HG03159 (cell line): Measurements from ENCODE around the gene PAFAH2.

Source experiments
- ATAC-seq: cut with Tn5 transposase; IDR thresholded peaks from one replicate; pipeline ENCODE4 v1.9.1; 2021; ENCODE audit warnings: mild to moderate bottlenecking, moderate library complexity; ENCODE audit not compliant: unreplicated experiment

Gene PAFAH2

DNA sequence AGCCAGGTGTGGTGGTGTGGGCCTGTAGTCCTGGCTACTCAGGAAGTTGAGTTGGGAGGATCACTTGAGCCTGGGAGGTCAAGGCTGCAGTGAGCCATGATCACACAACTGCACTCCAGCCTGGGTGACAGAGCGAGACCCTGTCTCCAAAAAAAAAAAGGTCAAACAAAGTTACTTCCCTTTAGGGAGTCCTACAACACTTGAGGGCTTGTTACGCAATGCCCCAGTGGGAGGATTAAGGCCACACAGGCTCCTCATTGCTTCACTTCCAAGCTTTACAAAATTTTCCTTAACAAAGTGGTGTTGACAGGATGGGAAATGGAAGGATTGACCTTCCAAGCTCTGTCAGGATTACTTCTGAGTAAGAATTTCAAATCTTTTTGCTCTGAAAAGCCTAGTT lies 17.5 kb upstream of the PAFAH2 start:
- no peak for ATAC-seq

GRCh38 chr1:26014179-26014578 lies 16.3 kb upstream of the PAFAH2 start:
- ATAC-seq = no peak

DNA sequence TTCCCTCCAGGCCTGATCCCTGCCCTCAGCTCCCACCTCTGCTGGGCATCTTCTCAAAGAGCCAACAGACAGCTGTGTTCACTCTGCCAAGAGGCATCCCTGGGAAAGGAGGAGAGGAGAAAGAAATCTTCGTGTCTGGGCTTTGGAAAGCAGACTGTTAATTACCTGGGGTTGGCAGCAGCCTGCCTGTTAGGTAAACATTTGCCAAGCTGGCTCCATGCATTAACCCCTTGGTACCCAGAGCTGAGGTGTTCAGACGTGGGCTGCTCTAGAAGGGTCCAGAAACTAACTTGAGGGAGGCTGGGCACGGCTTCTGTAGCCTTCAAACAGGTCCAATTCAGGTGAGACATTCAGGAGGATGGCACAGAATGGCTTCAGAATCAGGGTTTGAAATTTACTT lies 15.0 kb upstream of the PAFAH2 start:
- no peak for ATAC-seq

DNA sequence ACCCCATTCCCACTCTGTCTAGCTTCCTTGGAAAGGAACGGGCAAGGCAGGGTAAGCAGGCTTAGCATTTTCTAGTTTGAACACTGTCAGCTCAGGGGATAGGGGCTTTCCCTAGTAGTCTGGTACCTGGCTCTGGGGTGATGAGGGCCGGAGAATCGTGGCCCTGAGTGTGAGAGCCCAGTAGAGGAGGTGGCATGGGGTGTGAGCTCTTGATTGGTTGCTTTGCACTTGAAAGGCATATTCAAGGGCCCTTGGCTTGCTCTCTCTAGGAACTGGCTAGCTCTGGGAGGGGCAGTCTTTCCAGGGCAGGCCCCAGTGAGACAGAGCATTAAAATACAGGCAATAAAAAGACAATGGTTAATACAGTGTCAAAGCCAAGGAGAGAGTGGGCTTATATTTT lies 13.0 kb upstream of the PAFAH2 start:
- ATAC-seq = no peak

DNA sequence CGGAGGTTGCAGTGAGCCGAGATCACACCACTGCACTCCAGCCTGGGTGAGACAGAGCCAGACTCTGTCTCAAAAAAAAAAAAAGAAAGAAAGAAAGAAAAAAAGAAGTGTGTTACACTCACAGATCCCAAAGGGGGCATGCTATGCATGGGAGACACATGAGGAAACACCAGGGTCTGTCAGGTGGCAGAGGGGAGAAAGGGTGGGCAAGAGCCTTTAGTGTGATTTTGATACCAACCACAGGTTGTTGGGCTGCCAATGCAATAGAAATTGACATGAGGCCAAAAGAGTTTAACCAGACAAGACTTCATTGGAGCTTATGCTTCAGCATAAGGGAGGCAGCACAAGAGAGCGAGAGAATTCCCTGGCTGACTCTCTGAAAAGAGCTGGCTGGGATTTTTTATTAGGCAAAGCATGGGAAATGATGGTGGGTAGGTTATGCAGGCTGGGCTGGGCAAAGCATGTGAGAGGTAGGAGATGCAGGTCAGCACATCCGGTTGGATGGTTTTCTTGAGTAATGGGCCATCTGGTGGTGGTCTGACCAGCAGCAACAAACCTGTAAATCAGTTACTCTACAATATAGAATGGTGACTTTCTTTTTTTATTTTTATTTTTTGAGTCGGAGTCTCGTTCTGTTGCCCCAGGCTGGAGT lies 12.1 kb upstream of the PAFAH2 start:
- ATAC-seq = no peak

- no peak for ATAC-seq
Observed at GRCh38 chr1:26006710-26007109, 8.8 kb upstream of the PAFAH2 start.

GRCh38 chr1:26005434-26006105 lies 7.7 kb upstream of the PAFAH2 start:
- no peak for ATAC-seq

DNA sequence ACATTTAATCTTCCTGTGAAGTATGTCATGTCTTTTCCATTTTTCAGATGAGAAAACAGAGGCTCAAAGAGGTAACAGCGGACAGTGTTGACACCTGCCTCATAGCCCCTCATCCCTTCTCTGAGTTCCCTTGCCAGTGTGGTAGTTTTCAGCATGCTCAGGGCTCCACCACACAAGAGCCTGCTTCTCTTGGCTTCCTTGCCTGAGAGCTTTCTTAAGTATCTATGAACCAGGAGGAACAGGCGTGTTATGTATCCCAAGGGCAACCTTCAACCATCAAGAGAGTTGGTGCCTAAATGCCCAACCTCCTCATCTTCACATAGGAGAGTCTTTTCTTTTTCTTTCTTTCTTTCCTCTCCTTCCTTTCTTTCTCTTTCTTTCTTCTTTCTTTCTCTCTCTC lies 5.9 kb upstream of the PAFAH2 start:
- ATAC-seq = no peak

DNA sequence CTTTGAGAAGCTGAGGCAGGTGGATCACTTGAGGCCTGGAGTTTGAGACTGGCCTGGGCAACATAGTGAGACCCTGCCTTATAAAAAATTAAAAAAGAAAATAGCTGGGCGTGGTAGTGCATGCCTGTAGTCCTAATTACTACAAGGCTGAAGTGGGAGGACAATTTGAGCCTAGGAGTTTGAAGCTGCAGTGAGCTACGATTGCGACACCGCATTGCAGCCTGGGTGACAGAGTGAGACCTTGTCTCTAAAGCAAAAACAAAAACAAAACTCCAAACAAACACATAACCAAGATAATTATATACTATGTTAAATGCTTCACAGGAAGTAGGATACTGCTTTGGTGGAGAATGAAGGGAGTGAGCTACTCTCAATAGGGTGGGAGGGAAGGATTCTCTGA lies 5.4 kb upstream of the PAFAH2 start:
- no peak for ATAC-seq

DNA sequence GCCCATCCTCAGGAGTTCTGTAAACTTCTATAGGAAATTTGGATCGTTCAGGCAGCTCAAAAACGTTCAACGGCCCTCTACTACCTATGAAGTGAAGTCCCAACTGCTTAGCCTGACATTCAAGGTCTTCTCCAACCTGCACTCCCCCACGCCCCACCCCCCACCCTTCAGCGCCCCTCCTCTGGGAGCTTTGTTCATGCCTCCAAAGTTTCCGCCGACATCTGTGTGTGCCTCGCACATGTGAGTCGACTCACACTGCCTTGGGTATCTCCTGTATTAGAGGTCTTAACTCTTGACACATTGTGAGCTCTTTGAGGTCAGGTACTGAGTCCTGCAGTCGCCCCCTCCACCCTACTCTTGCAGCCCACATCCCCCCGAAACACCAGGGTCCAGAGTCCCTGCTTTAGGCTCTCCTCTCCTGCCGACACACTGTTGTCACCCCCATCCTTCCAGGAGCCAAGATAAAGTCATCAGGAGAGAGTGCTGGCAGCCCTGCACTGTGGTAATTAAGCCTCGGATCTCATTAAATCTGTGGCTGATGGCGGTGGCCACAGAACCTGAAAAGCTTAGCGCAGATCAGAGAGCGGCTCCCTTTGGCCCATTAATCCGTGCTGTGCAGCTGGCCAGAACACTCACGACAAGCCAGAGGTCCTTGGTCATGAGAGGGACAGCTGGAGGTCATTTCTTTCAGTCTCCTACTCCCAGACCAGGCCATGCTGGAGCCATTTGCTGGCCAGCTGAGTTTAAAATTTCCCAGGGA lies 1.4 kb upstream of the PAFAH2 start:
- no peak for ATAC-seq

DNA sequence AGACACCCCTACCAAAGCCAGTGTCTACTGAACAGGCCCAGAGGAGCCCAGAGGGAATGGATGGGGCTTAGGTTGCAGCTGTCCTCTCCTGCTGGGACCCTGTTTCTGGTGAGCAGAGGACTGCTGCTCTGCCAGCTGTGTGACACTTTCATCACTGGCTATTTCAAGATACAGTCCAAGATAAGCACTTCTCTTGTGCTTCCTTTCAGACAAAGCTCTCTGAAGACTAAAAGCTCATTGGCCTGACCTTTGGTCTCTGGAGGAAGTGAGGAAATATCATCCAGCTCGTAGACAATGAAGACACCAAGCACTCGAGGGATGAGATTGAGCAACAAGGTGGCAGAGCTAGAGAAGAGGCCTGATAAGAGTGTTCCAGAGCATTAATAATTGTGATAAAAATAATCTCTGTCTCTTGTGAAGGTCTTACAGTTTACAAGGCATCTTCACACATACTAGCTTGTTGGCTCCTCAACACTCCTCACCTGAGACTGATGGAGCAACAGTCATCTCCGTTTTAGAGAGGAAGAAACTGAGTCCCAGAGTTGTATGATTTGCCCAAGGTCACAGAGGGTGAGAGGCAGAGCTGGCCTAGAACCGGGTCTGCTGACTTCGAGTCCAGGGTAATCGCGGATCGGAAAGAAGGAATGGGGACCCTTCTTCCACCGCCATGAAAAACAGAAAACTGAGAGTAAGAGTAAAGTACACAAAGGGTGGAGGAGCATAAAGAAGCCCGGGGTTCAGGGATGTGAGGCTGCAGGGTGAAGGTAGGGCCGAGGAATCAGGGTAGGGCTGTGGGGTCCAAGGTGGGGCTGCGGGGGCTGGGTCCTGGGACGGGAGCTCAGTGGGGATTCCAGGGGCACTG lies 666 bp downstream of the PAFAH2 start:
- peak; percentile 19 for ATAC-seq

- ATAC-seq = no peak
Observed at GRCh38 chr1:25994402-25995150, 3.3 kb downstream of the PAFAH2 start.

DNA sequence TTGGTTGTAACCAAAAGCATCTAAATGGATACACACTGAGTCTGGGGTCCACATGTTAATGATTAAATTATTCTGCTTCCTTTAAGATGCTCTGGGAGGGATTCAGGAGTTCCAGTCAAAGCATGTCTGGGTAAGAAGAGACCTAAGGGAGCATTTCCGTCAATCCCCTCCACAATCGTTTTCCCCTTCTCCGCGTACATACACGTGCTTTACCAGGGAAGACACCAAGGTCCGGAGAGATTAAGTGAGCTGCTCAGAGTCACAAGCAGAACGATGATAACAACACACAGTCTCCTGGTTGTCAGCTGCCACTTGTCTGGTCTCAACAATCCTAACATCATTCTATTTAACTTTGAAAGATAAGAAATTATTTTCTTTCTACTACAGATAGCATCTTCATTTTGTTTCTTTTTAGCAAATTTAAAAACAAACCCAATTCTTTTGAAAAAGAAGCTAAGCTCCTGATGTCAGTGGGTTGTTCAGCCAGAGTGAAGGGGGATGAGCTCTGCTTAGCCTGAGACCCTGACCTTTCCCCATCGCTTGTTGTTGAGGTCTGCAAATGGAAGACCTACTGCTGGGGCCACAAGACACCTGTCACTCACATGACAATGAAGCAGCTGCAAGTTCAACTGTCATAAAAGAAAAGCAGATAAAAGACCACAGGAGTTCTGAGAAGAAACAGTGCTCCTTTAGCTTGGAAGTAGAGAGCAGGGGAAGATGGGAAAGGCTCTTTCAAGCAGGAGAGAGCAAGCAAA lies 4.5 kb downstream of the PAFAH2 start:
- ATAC-seq = no peak

DNA sequence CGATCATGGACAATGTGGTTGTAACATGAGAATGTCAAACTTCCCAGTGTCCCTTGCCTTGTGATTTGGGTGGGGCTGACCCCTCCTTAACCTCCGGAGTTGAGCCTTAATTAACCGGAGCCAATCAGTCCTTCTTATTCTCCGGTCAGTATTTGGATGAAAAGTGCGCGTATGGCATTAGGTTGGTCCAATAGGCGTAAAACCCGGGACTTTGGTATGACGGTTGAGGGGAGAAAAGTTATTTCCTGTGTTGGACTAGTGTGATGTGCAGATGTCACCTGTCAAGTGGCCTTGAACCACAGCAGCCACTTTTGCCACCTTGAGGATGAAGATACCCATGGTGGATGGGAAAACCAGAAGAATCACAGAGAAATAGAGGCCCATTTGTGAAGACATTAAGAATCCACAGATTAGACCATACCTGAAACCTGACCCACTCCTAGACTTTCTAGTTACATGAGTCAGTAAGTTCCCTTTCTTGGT lies 5.1 kb downstream of the PAFAH2 start:
- no peak for ATAC-seq

DNA sequence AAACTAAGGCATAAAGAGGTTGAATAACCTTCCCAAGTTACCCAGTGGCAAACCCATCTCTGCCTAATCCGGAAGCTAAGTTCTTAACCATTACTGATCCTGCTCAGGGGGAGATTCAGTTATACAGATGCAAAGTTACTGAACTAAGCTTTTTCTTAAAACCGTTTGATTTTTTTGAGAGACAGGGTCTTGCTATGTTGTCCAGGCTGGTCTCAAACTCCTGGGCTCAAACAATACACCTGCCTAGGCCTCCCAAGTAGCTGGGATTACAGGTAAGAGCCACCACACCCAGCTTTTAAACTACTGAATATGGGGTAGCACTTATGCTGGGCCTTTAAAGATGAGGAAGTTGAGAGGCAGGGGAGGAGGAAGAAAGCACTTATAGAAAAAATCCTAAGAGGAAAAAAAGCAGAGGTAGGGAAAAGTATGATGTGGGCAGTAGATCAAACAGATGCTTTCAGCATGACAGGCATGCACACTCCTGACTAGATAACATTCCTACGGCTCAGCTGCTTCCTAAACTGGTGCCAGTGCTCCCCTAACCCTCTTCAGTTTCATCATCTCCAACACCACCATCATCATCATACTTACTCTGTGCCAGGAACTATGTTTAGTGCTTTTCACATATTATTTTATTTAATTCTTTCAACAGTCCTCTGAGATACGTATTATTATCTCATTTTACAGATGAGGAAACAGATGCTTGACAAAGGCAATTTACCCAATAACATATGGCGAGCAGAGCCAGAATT lies 5.8 kb downstream of the PAFAH2 start:
- no peak for ATAC-seq

DNA sequence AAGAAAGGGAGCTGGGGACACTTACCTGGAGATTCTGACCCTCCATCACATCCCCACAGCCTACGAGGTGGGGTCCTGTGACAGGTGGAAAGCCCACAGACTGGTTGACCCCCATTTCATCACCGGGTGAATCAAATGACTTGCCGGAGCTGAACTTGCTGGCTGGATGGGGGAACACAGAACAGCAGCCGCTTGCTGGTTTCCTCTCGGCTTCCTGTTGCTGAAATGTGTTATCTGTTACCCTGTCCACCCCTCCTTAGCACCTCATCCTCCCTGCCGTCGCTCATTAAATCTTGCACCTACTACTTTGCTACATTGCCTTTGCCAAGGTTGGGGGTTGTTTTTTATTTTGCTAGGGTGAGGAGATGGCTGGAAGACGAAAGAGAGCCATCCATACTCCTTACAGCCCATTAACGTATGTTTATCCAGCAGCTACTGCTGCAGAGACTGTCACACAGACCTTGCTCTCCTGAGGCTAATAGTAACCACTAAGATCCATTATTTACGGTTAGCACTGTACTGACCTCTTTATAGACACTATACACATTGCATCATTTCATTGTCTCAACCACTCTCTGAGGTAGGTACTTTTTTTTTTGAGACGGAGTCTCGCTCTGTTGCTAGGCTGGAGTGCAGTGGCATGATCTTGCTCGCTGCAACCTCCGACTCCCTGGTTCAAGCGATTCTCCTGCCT lies 7.0 kb downstream of the PAFAH2 start:
- no peak for ATAC-seq

DNA sequence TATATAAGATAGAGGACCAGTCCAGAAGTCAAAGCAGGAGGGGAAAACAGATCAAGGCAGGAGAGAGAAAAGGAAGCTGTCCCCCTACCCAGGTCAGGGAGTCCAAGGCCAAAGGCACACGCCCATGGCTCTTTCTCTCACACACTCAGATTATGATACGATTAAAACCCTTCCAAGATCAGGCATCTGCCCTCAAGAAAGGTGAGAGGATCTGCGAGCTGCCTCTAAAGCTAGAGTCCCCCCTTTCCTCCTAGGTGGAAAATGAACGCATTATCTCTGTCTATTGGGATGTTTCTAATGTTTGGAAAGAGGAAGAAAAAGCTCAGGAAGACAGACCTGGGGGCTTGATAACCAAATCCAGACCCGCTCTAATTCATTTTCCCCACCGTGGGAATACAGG lies 7.6 kb downstream of the PAFAH2 start:
- no peak for ATAC-seq
